BLaER1 (cell line): Measurements from ENCODE around the gene CAPN13.

Experiments used
- H3K27ac ChIP-seq: shearing (Covaris generic); formaldehyde crosslinking; 2 replicates; pipeline ENCODE4 v1.8.1; 2022
- H3K27me3 ChIP-seq: shearing (Covaris generic); formaldehyde crosslinking; 2 replicates; pipeline ENCODE4 v1.8.1; 2022
- H3K36me3 ChIP-seq: shearing (Covaris generic); formaldehyde crosslinking; 2 replicates; pipeline ENCODE4 v1.8.1; 2022
- H3K4me1 ChIP-seq: shearing (Covaris generic); formaldehyde crosslinking; 2 replicates; pipeline ENCODE4 v1.8.1; 2022
- H3K4me2 ChIP-seq: shearing (Covaris generic); formaldehyde crosslinking; 2 replicates; pipeline ENCODE4 v1.8.1; 2022
- H3K4me3 ChIP-seq: shearing (Covaris generic); formaldehyde crosslinking; 2 replicates; pipeline ENCODE4 v1.8.1; 2022
- H3K9ac ChIP-seq: shearing (Covaris generic); formaldehyde crosslinking; 2 replicates; pipeline ENCODE4 v1.8.1; 2022
- H3K9me3 ChIP-seq: shearing (Covaris generic); formaldehyde crosslinking; 2 replicates; pipeline ENCODE4 v1.8.1; 2022
- H4K20me1 ChIP-seq: shearing (Covaris generic); formaldehyde crosslinking; 2 replicates; pipeline ENCODE4 v1.8.1; 2022
- Cebpa-rat ChIP-seq: shearing (Covaris generic); IDR thresholded peaks from 2 replicates; pipeline ENCODE4 v1.8.1; 2022

CAPN13 gene

GRCh38 chr2:30789670-30790210 is 17.5 kb downstream of the CAPN13 start:
- Histone ChIP-seq H3K27ac (no peak overlapping the region), H3K4me3 (no peak overlapping the region), H3K4me1 (peaks cover 6% of the 10 kb centered on the region; the same call in 1 of the 2 replicates), H3K9ac (no peak overlapping the region), H3K4me2 (no peak overlapping the region), H3K9me3 (no peaks in the 10 kb centered on the region), H4K20me1 (no peaks in the 10 kb centered on the region), H3K27me3 (no peaks in the 10 kb centered on the region), H3K36me3 (no peaks in the 10 kb centered on the region)
- no peak for TF ChIP-seq Cebpa-rat

GRCh38 chr2:30786923-30787685 is 20.1 kb downstream of the CAPN13 start:
- TF ChIP-seq Cebpa-rat = no peak
- Histone ChIP-seq H3K27ac (no peak overlapping the region), H3K4me3 (no peak overlapping the region), H3K27me3 (no peaks in the 10 kb centered on the region), H3K9ac (no peak overlapping the region), H3K4me2 (no peak overlapping the region), H3K9me3 (no peaks in the 10 kb centered on the region), H4K20me1 (no peaks in the 10 kb centered on the region), H3K36me3 (no peaks in the 10 kb centered on the region), H3K4me1 (no peaks in the 10 kb centered on the region; the same call in 1 of the 2 replicates)

GRCh38 chr2:30784682-30785081 is 22.6 kb downstream of the CAPN13 start:
- Histone ChIP-seq H3K4me3 (no peak overlapping the region), H3K36me3 (no peaks in the 10 kb centered on the region), H3K27ac (no peak overlapping the region), H3K27me3 (no peaks in the 10 kb centered on the region), H4K20me1 (no peaks in the 10 kb centered on the region), H3K9me3 (no peaks in the 10 kb centered on the region), H3K4me2 (no peak overlapping the region), H3K9ac (no peak overlapping the region), H3K4me1 (no peaks in the 10 kb centered on the region)
- no peak for TF ChIP-seq Cebpa-rat

- no peaks in the 10 kb centered on the region for H3K36me3 ChIP-seq
- no peak overlapping the region for H3K9ac ChIP-seq
- H3K4me2 ChIP-seq = no peak overlapping the region
- no peak overlapping the region for H3K4me3 ChIP-seq
- no peaks in the 10 kb centered on the region for H3K9me3 ChIP-seq
- H3K27me3 ChIP-seq = no peaks in the 10 kb centered on the region
- TF ChIP-seq Cebpa-rat = no peak
- no peak overlapping the region for H3K27ac ChIP-seq
- no peaks in the 10 kb centered on the region for H4K20me1 ChIP-seq
- H3K4me1 ChIP-seq = no peaks in the 10 kb centered on the region
Observed at GRCh38 chr2:30781961-30782533, 25.2 kb downstream of the CAPN13 start.

GRCh38 chr2:30781451-30781850 is 25.8 kb downstream of the CAPN13 start:
- Histone ChIP-seq H3K36me3 (no peaks in the 10 kb centered on the region), H3K9me3 (no peaks in the 10 kb centered on the region), H3K27me3 (no peaks in the 10 kb centered on the region), H3K4me3 (no peak overlapping the region), H4K20me1 (no peaks in the 10 kb centered on the region), H3K9ac (no peak overlapping the region), H3K4me2 (no peak overlapping the region), H3K4me1 (no peaks in the 10 kb centered on the region), H3K27ac (no peak overlapping the region)
- no peak for TF ChIP-seq Cebpa-rat

- H3K9me3 ChIP-seq = no peaks in the 10 kb centered on the region
- H3K36me3 ChIP-seq = no peaks in the 10 kb centered on the region
- H3K27me3 ChIP-seq = no peaks in the 10 kb centered on the region
- H3K4me1 ChIP-seq = peaks cover 3% of the 10 kb centered on the region
- no peak overlapping the region for H3K27ac ChIP-seq
- no peak overlapping the region for H3K4me3 ChIP-seq
- no peak overlapping the region for H3K4me2 ChIP-seq
- H3K9ac ChIP-seq = no peak overlapping the region
- H4K20me1 ChIP-seq = no peaks in the 10 kb centered on the region
- TF ChIP-seq Cebpa-rat = no peak
Observed at GRCh38 chr2:30780776-30781330, 26.4 kb downstream of the CAPN13 start.

GRCh38 chr2:30778611-30779010 is 28.6 kb downstream of the CAPN13 start:
- H3K9ac ChIP-seq = no peak overlapping the region
- no peaks in the 10 kb centered on the region for H4K20me1 ChIP-seq
- no peak overlapping the region for H3K4me2 ChIP-seq
- no peaks in the 10 kb centered on the region for H3K27me3 ChIP-seq
- no peaks in the 10 kb centered on the region for H3K9me3 ChIP-seq
- no peak overlapping the region for H3K4me3 ChIP-seq
- no peak for TF ChIP-seq Cebpa-rat
- H3K36me3 ChIP-seq = no peaks in the 10 kb centered on the region
- no peak overlapping the region for H3K27ac ChIP-seq
- H3K4me1 ChIP-seq = peaks cover 10% of the 10 kb centered on the region

- H3K4me1 ChIP-seq = peaks cover 10% of the 10 kb centered on the region
- H3K4me3 ChIP-seq = no peak overlapping the region
- H4K20me1 ChIP-seq = no peaks in the 10 kb centered on the region
- no peak overlapping the region for H3K27ac ChIP-seq
- H3K27me3 ChIP-seq = no peaks in the 10 kb centered on the region
- H3K9ac ChIP-seq = no peak overlapping the region
- no peaks in the 10 kb centered on the region for H3K9me3 ChIP-seq
- H3K4me2 ChIP-seq = no peak overlapping the region
- TF ChIP-seq Cebpa-rat = no peak
- no peaks in the 10 kb centered on the region for H3K36me3 ChIP-seq
Observed at GRCh38 chr2:30777661-30778505, 29.4 kb downstream of the CAPN13 start.

GRCh38 chr2:30776831-30777635 is 30.2 kb downstream of the CAPN13 start:
- no peak overlapping the region for H3K27ac ChIP-seq
- H3K36me3 ChIP-seq = no peaks in the 10 kb centered on the region
- peaks cover 10% of the 10 kb centered on the region for H3K4me1 ChIP-seq
- H3K9ac ChIP-seq = no peak overlapping the region
- no peak overlapping the region for H3K4me2 ChIP-seq
- TF ChIP-seq Cebpa-rat = no peak
- H3K27me3 ChIP-seq = no peaks in the 10 kb centered on the region
- no peak overlapping the region for H3K4me3 ChIP-seq
- H3K9me3 ChIP-seq = no peaks in the 10 kb centered on the region
- H4K20me1 ChIP-seq = no peaks in the 10 kb centered on the region
